HG03103 (cell line): Measurements from ENCODE around the gene RGMB.
A peak's percentile ranks its signal among the peaks of the same experiment; 100 is the strongest.

Source experiments
- ATAC-seq: cut with Tn5 transposase; IDR thresholded peaks from one replicate; pipeline ENCODE4 v1.9.1; 2021; ENCODE audit warnings: low read depth; ENCODE audit not compliant: unreplicated experiment

Gene RGMB

DNA sequence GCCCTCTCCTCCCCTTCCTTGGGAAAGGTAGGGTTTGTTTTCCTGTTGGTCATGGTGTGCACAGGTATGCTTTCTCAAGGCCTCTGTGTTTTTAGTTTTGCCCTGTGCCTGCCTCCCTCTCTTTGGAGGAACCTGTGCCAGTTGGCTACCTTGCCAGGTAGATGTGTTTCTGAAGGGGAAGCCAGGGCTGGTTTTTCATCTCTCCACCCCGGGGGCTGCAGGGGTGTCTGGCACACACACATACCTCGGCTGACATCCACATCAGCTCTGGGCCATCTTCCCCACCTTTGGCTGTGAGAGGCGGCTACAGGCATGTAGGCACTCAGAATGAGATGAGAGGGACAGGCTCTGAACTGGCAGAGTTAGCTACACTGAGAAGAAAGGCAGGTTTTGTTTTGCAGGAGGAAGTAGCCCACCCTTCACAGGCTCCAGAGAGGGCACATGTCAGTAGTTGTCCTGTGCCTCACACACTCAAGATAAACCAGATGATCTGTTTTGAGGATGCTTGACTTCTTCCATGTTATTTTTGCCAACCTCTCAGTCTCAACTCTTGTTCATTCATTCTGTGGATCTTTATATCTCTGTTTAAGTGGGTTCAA is 9.7 kb downstream of the RGMB start:
- no peak for ATAC-seq

- no peak for ATAC-seq
Observed at GRCh38 chr5:98784411-98784810, 10.9 kb downstream of the RGMB start.

DNA sequence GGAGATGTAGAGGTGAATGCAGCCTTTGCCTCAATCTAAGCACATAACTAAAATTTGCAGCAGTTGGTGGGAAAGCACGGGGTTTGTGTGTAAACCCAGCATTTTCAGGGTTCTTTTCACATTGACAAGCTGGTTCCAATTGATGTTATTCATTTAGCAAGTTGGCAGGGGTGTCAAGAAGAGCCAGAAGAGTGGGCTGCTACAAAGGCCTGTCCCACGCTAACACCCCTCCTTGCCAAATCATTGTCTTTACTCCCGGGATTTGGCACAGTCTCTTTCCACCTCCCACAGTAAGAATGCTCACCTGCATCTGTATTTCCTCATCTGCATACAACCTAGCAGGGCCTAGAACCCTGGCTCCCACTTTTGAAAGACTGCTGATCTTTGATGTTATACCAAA is 11.8 kb downstream of the RGMB start:
- no peak for ATAC-seq

DNA sequence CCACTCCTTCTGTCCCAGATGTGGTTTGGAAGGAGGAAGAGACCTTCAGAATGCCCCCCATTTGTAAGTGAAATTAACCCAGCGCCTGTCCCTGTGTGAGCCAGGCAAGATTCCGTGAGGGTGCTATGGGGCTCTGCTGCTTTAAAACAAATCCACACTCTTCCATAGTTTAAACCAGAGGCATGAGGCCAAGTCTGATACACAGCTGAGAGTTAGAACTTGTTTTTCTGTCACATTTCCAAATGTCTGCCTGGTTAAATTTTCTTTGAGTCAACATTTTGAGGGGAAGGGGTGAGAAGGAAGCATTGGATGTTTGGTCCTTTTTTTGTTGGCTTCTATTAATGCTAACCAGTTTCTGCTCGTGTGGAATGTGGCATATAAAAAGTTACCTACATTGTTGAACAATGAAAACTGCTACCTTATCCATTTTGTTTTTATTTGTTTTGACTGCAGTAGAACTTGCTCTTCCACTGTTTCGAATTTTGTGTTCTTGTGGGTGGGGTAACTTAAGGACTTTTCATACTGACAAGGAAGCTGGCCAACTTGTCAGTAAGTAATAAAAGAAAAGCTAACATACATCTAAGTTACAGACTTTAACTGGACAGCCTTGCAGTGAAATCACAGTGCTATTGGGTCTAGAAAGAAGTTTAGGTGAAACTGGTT is 12.9 kb downstream of the RGMB start:
- no peak for ATAC-seq

- ATAC-seq: no peak
Observed at GRCh38 chr5:98787131-98787719, 13.8 kb downstream of the RGMB start.

DNA sequence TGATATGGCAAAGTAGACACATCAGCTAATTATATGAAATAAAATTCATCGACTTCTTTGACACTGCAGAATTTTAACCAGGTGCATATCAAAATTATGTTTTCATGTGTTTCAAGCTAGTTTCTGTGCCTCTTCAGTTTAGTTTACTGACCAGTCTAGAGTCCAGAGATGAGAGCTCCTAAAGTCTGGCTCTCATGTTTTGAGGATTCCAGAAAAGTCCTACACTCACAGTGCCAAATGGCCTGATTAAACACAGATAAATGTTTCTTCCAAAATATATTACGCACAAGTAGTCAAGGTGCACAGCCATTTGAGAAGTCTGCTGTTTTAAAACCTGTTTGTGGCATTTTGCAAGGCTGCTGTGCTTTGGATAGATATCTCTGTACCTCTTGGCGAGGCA is 15.6 kb downstream of the RGMB start:
- ATAC-seq: no peak

DNA sequence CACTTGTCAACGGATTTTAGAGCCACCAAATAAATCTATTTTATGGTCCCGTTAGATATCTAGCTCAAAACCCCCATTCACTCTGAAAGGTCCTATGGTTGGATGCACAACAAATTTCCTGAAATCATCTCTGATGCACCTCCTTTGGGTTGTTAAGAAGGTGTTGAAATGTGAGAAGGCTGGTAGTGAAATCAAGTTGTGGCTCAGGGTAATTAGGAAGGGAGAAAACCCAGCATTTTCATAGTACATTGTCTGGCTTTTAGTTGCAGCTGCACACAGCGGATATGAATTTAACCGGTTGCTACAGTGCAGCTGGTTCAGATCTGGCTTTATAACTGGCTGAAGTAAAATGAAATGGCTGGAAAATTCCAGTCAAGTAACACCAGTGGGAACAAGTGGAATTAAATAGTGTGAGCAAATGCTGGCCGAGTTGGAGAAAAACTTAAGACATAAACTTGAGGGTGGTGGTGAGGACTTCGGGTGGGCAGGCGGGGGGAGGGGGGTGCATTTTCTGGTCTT is 17.6 kb downstream of the RGMB start:
- no peak for ATAC-seq

DNA sequence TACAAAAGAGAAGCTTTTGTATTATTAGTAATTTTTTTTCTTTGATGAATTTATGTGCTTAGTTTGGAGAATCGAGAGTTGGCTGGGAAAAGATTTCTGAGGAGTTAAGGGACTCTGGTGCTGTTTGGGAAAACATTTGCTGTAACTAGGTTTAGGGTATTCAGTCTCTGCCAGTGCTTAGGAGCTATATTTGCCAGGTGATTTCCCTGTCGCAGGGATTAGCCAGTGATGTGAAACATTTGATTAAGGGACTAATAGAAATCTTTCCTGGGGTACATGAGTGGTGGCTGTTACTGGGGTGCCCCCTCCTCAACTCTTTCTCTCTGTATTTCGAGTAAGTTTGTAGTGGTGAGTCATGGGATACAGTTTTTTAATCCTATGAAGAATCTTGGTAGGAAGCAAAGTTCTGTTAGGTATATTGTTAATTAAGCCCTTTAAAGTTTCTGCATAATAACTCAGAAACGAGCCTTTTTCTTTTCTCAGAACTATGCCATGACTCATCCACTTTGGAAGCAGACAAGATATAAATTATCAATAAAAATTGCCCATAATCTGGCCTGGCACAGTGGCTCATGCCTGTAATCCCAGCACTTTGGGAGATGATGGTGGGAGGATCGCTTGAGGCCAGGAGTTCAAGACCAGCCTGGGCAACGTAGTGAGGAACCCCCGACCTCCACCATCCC is 18.6 kb downstream of the RGMB start:
- no peak for ATAC-seq

- ATAC-seq: no peak
Observed at GRCh38 chr5:98793223-98793622, 19.8 kb downstream of the RGMB start.

DNA sequence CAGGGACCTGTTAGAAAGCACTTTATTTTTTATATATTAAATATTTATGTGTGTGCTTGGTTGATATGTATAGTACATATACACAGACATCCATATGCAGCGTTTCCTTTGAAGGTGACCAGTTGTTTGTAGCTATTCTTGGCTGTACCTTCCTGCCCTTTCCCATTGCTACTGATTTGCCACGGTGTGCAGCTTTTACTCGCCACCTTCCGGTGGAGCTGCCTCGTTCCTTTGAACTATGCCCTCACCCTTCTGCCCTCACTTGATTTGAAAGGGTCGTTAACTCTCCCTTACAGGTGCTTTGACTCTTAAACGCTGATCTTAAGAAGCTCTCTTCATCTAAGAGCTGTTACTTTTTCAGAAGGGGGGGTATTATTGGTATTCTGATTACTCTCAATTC is 20.5 kb downstream of the RGMB start:
- no peak for ATAC-seq

- no peak for ATAC-seq
Observed at GRCh38 chr5:98794414-98795080, 21.1 kb downstream of the RGMB start.

DNA sequence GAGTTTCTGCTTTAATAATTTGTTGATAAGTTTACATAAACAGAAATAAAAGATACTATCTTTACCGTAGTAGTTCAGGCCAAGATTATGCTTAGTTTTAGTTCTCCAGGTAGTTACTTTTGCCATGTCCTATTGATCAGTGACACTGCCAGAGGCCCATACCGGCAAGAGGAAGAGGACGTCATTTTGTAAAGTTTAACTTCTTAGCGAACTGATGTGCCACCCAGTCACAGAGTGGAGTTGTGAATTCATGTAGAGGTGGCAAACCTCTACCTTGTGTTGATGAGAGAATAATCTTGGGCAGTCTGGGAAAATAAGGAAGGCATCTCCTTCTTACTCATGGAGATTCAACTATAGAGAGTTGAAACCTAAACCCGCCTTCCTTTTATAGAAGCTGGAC is 21.8 kb downstream of the RGMB start:
- ATAC-seq: no peak

DNA sequence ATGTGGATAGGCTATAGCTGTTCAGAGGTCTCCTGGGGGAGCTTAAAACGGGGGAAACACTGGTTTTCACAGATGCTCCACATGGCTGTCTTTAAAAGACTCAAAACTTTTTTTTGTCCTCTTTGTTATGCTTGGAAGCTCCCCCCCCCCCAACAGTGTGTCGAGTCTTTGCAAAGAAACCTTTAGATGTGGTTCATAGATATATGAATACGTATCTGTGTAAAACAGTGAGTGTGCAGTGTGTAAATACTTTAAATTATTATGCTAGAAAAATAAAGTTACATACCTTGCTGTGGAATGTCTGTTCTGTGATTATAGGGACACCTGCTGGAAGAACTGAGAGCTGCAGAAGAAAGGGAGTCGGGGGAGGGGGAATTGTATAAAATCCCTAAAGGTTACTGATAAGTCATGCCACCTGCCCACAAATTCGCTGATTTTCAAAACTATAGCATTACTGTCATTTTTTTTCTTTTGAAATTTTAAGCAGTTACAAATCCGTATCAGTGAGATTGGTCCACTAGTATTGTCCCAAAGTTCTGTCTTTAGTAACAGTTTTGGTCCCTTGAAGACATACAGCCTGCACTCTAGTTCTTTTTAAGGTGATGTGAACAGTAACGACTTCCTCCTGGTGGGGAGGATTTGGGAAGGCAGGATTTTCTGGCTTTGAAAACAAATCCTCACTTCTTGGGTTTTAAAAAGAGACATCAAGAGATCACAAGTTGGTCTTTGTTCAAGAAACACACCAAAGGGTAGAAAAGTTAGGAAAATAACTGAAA is 22.9 kb downstream of the RGMB start:
- ATAC-seq: peak; percentile 80

DNA sequence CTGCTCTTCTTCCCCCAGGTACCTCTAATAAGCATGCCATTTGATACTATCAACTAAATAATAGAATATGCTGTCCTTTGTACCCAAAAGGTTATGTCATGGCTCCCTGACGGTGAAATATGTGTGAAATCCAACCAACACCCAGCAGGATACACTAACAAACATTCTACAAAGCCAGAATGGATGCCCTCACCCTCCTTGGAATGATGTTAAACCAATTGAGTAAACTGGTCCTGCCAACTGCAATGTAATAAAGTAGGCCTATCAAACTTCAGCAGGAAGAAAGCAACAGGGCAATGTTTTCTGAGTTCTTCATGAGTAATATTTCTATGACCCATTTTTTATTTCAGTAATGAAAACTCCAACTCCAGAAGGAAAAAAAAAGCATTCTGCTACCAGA is 24.9 kb downstream of the RGMB start:
- ATAC-seq: no peak

DNA sequence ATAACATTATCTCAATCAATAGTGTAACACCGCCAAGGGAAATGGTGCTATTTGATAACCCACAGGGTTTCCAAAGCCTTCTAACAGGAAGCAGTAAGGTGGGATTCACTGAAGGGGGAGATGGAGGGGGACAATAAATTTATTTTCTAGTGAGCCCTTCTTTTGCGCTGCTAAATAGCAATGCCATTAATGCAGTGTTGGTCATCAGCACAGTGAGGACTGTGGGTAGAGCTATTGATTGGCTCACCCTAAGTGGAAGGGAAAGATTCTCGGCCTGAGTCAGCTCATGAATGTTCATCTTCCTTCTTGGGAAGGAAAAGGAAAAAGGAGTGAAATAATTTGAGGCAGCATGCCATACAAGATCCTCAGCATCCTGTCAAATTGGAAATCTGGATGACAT is 25.4 kb downstream of the RGMB start:
- ATAC-seq: no peak

GRCh38 chr5:98804066-98804465 is 30.6 kb downstream of the RGMB start:
- no peak for ATAC-seq

- ATAC-seq: no peak
Observed at GRCh38 chr5:98805070-98805469, 31.6 kb downstream of the RGMB start.

DNA sequence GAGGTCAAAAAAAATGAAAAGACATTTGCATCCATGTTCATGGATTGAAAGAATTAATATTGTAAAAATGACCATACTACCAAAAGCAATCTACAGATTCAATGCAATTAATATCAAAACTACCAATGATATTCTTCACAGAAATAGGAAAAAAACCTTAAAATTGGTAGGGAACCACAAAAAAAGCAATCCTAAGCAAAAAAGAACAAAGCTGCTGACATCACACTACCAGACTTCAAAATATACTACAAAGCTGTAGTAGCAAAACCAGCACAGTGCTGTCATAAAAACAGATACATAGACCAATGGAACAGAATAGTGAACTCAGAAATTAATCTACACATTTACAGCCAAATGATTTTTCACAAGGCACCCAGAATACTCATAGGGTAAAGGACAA is 34.3 kb downstream of the RGMB start:
- ATAC-seq: no peak

DNA sequence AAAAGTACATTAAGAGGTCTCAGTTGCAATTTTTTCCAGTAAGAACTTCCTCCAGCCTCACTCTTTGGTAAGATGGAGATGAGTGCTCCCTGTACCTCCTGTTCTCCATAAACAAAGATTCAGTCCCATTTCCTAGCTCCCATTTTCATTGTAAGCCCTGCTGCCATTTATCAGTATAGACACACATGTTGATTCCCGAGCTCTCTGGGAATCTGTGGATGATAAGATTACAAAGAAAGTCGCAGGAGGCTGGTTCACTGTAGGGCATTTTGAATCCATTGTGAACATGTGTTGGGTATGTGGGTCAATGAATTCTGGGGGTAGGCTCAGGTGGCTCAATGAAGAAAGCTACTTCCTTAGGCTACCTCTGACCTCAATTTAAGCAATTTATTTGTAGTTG is 36.7 kb downstream of the RGMB start:
- ATAC-seq: no peak

GRCh38 chr5:98813755-98814154 is 40.3 kb downstream of the RGMB start:
- ATAC-seq: no peak
